Erythroblast (primary cell): ENCODE data around the gene ZNF236.

Experiments used
- GATA1 ChIP-seq: IDR thresholded peaks from 2 replicates; pipeline ENCODE4 v1.6.1; 2011; ENCODE audit warnings: low read depth, mild to moderate bottlenecking, control low read depth, low read length, moderate library complexity
- POLR2A ChIP-seq: IDR thresholded peaks from 2 replicates; pipeline ENCODE4 v1.6.1; 2011; ENCODE audit warnings: mild to moderate bottlenecking, low read length

DNA sequence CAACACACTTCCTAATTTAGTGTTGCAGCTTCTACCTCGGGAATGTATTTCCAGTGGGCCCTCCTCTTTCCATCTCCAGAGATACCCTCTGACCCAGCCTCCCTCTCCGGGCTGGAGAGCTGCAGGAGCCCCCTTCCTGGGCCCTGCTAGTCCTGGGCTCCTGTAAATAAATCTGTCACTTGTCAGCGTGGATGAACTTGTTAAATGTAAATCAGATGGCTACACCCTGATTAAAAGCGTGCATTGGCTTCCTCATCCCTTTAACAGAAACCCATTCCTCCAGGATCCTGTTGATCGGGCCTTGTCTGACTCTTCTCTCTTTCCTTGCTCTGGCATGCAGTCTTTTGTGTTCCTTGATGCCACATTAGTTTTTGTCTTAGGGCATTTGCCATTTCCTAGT lies 2.4 kb downstream of the ZNF236 start:
- TF ChIP-seq POLR2A (no peak), GATA1 (no peak)
